HepG2 (cell line): ENCODE data around the gene PLXNA3.

ENCODE experiments used
- CCAR2 ChIP-seq: fragments of 200-400 bp; formaldehyde crosslinking; optimal IDR thresholded peaks from 2 replicates; pipeline ENCODE3; 2018; ENCODE audit warnings: low read depth, mild to moderate bottlenecking, low read length, moderate library complexity
- FOSL1 ChIP-seq: sonication (generic); formaldehyde crosslinking; IDR thresholded peaks from 2 replicates; pipeline ENCODE4 v1.9.0; 2021; ENCODE audit warnings: missing genetic modification reagents, borderline replicate concordance
- FOXA3 ChIP-seq: IDR thresholded peaks from 2 replicates; pipeline ENCODE4 v1.6.1; 2016; ENCODE audit warnings: missing genetic modification reagents, missing compliant biosample characterization
- KAT7 ChIP-seq: IDR thresholded peaks from 2 replicates; pipeline ENCODE4 v1.6.1; 2018; ENCODE audit warnings: borderline replicate concordance, missing compliant biosample characterization
- NFE2L2 ChIP-seq: fragments of 150-350 bp; IDR thresholded peaks from 2 replicates; pipeline ENCODE4 v1.6.1; 2014; ENCODE audit warnings: low read length
- POLR2A ChIP-seq, 2 experiments: IDR thresholded peaks; 2 replicates each; pipeline ENCODE4 v1.6.1; 2011; ENCODE audit warnings: low read depth in 2 of 2, low read length in 2 of 2, mild to moderate bottlenecking in 1 of 2, moderate library complexity in 1 of 2; ENCODE audit not compliant: insufficient read depth in 1 of 2
- TAF1 ChIP-seq: sonication (generic); formaldehyde crosslinking; IDR thresholded peaks from 2 replicates; pipeline ENCODE4 v1.4.0; 2020; ENCODE audit warnings: missing genetic modification reagents
- ZNF746 ChIP-seq: sonication (generic); formaldehyde crosslinking; IDR thresholded peaks from 2 replicates; pipeline ENCODE4 v1.8.0; 2022; ENCODE audit warnings: mild to moderate bottlenecking, missing genetic modification reagents
- ZNF891 ChIP-seq: sonication (generic); formaldehyde crosslinking; IDR thresholded peaks from 2 replicates; pipeline ENCODE4 v1.5.0; 2020; ENCODE audit warnings: mild to moderate bottlenecking, missing genetic modification reagents
- TF ChIP-seq, protein P1 (sequence below): sonication (generic); formaldehyde crosslinking; IDR thresholded peaks from 2 replicates; pipeline ENCODE4 v1.8.1; 2023; ENCODE audit warnings: mild to moderate bottlenecking, missing genetic modification reagents, borderline replicate concordance
- TF ChIP-seq, protein P2 (sequence below): sonication (generic); formaldehyde crosslinking; IDR thresholded peaks from 2 replicates; pipeline ENCODE4 v1.5.0; 2020; ENCODE audit warnings: mild to moderate bottlenecking, missing genetic modification reagents, moderate library complexity
- TF ChIP-seq, protein P3 (sequence below): sonication (generic); formaldehyde crosslinking; IDR thresholded peaks from 2 replicates; pipeline ENCODE4 v1.9.0; 2021; ENCODE audit warnings: missing genetic modification reagents, mild to moderate bottlenecking, borderline replicate concordance
- TF ChIP-seq, protein P4 (sequence below): sonication (generic); formaldehyde crosslinking; IDR thresholded peaks from 2 replicates; pipeline ENCODE4 v1.4.0; 2020; ENCODE audit warnings: missing genetic modification reagents

DNA sequence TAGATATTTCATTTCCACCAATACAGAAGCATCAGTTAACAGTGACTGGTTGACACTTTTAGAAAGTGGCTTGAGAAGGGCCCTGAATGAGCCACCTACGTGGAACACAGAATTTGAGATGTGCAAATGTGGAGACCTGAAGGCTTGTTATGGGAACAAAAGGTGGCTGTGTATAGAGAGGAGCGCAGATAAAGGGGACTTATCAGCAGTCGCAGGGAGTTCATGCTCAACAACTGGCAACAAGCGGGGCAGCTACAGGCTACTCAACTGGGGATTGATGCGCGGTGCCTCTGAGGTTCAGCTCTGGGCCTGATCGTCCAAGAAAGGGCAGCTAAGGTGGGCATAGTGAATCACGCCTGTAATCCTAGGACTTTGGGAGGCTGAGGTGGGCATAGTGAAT, 61.3 kb downstream of the PLXNA3 start:
- TF ChIP-seq TAF1 (no peak), FOSL1 (CRISPR knock-in tag) (no peak), ZNF891 (no peak), KAT7 (CRISPR knock-in tag) (no peak), NFE2L2 (no peak), ZNF746 (CRISPR knock-in tag) (no peak), POLR2A (IDR thresholded peaks at IDR 0.05; ENCODE audit: insufficient read depth in 1 of 2, low read depth in 2 of 2, low read length in 2 of 2) (no peak), FOXA3 (CRISPR knock-in tag) (no peak), CCAR2 (no peak)
- TF ChIP-seq, protein P1, sequence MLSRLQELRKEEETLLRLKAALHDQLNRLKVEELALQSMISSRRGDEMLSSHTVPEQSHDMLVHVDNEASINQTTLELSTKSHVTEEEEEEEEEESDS (CRISPR knock-in tag): no peak
- TF ChIP-seq, protein P2, sequence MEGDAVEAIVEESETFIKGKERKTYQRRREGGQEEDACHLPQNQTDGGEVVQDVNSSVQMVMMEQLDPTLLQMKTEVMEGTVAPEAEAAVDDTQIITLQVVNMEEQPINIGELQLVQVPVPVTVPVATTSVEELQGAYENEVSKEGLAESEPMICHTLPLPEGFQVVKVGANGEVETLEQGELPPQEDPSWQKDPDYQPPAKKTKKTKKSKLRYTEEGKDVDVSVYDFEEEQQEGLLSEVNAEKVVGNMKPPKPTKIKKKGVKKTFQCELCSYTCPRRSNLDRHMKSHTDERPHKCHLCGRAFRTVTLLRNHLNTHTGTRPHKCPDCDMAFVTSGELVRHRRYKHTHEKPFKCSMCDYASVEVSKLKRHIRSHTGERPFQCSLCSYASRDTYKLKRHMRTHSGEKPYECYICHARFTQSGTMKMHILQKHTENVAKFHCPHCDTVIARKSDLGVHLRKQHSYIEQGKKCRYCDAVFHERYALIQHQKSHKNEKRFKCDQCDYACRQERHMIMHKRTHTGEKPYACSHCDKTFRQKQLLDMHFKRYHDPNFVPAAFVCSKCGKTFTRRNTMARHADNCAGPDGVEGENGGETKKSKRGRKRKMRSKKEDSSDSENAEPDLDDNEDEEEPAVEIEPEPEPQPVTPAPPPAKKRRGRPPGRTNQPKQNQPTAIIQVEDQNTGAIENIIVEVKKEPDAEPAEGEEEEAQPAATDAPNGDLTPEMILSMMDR (CRISPR knock-in tag): no peak
- TF ChIP-seq, protein P3, sequence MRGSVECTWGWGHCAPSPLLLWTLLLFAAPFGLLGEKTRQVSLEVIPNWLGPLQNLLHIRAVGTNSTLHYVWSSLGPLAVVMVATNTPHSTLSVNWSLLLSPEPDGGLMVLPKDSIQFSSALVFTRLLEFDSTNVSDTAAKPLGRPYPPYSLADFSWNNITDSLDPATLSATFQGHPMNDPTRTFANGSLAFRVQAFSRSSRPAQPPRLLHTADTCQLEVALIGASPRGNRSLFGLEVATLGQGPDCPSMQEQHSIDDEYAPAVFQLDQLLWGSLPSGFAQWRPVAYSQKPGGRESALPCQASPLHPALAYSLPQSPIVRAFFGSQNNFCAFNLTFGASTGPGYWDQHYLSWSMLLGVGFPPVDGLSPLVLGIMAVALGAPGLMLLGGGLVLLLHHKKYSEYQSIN (CRISPR knock-in tag): no peak
- TF ChIP-seq, protein P4, sequence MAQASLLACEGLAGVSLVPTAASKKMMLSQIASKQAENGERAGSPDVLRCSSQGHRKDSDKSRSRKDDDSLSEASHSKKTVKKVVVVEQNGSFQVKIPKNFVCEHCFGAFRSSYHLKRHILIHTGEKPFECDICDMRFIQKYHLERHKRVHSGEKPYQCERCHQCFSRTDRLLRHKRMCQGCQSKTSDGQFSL (CRISPR knock-in tag): no peak
